HG02885 (cell line): ENCODE measurements around the gene RIMOC1.

ENCODE experiments used
- ATAC-seq: cut with Tn5 transposase; IDR thresholded peaks from one replicate; pipeline ENCODE4 v1.9.1; 2021; ENCODE audit warnings: mild to moderate bottlenecking; ENCODE audit not compliant: unreplicated experiment, poor library complexity

RIMOC1 gene

GRCh38 chr5:41951224-41951623 lies 47.1 kb downstream of the RIMOC1 start:
- no peak for ATAC-seq
